GM18909 (cell line): ENCODE results near the gene PGAP6.
"Not testable (repeated sequence)": the region's sequence is repeated elsewhere in the genome, so short reads cannot be mapped to it uniquely, and the experiment has no call there.

Experiments
- ATAC-seq: cut with Tn5 transposase; IDR thresholded peaks from one replicate; pipeline ENCODE4 v1.9.1; 2021; ENCODE audit warnings: mild to moderate bottlenecking; ENCODE audit not compliant: unreplicated experiment, poor library complexity

The PGAP6 gene

GRCh38 chr16:334861-335632 lies 46.7 kb downstream of the PGAP6 start:
- not testable (repeated sequence) for ATAC-seq

- not testable (repeated sequence) for ATAC-seq
Measured at GRCh38 chr16:334164-334832, 47.5 kb downstream of the PGAP6 start.

GRCh38 chr16:333406-334094 lies 48.2 kb downstream of the PGAP6 start:
- ATAC-seq: no peak

GRCh38 chr16:331181-331814 lies 50.5 kb downstream of the PGAP6 start:
- not testable (repeated sequence) for ATAC-seq

- ATAC-seq: no peak
Measured at GRCh38 chr16:330741-331140, 51.0 kb downstream of the PGAP6 start.

- ATAC-seq: no peak
Measured at GRCh38 chr16:325375-326145, 56.2 kb downstream of the PGAP6 start.

- no peak for ATAC-seq
Measured at GRCh38 chr16:324451-325334, 57.1 kb downstream of the PGAP6 start.

- no peak for ATAC-seq
Measured at GRCh38 chr16:324201-324450, 57.7 kb downstream of the PGAP6 start.

- ATAC-seq: no peak
Measured at GRCh38 chr16:322476-323143, 59.2 kb downstream of the PGAP6 start.

GRCh38 chr16:321532-321931 lies 60.2 kb downstream of the PGAP6 start:
- ATAC-seq: no peak
